Suprapubic skin (tissue), 4 donors: ENCODE measurements around the gene DTNBP1.
A peak's percentile ranks its signal among the peaks of the same experiment; 100 is the strongest.

ENCODE experiments used
- CTCF ChIP-seq, 2 donors: fragments of 200-600 bp in 1 of 2; fragments of 450-650 bp in 1 of 2; sonication (generic) in 1 of 2; IDR thresholded peaks; one replicate each; pipeline ENCODE4 v1.5.1; 2016 to 2019; ENCODE audit warnings: antibody characterized with exemption in 2 of 2, mild to moderate bottlenecking in 1 of 2, moderate library complexity in 1 of 2
- POLR2A ChIP-seq, 2 donors: fragments of 450-650 bp; IDR thresholded peaks; one replicate each; pipeline ENCODE4 v1.6.1; 2017; ENCODE audit warnings: antibody characterized with exemption in 2 of 2, mild to moderate bottlenecking in 2 of 2, moderate library complexity in 2 of 2
- POLR2AphosphoS5 ChIP-seq, 3 donors: sonication (generic); formaldehyde crosslinking; IDR thresholded peaks; one replicate each; pipeline ENCODE4 v1.6.1; 2017; ENCODE audit warnings: antibody characterized with exemption in 3 of 3

GRCh38 chr6:15473741-15474161 is 189.1 kb downstream of the DTNBP1 start:
- TF ChIP-seq CTCF (IDR thresholded peaks at IDR 0.05) (no peak), POLR2A (IDR thresholded peaks at IDR 0.05) (no peak), POLR2AphosphoS5 (IDR thresholded peaks at IDR 0.05) (peak in 1 of 3 donors; percentile 20)
